ENCODE measurements around the gene MARCHF3.

Gene MARCHF3

GRCh38 chr5:127070243-127070642, 39.9 kb upstream of the MARCHF3 start:
- TF ChIP-seq CTCF (conservative IDR thresholded peaks at IDR 0.05), result no peak
- no peak for TF ChIP-seq ZFX (IDR thresholded peaks at IDR 0.05)

GRCh38 chr5:127068493-127069214, 38.3 kb upstream of the MARCHF3 start:
- H3K27ac ChIP-seq, result no peak overlapping the region
- TF ChIP-seq ZFX (IDR thresholded peaks at IDR 0.05), result no peak
- no peak for TF ChIP-seq CTCF (conservative IDR thresholded peaks at IDR 0.05)

More at GRCh38 chr5:127070243-127070642, 39.9 kb upstream of the MARCHF3 start:
- H3K27ac ChIP-seq, result no peak overlapping the region

GRCh38 chr5:127066721-127067120, 36.4 kb upstream of the MARCHF3 start:
- H3K27ac ChIP-seq, result no peak overlapping the region

GRCh38 chr5:127064253-127064840, 34.0 kb upstream of the MARCHF3 start:
- no peak for TF ChIP-seq ZFX (IDR thresholded peaks at IDR 0.05)
- TF ChIP-seq CTCF (conservative IDR thresholded peaks at IDR 0.05), result no peak
- H3K27ac ChIP-seq, result no peak overlapping the region

More at GRCh38 chr5:127066721-127067120, 36.4 kb upstream of the MARCHF3 start:
- TF ChIP-seq ZFX (IDR thresholded peaks at IDR 0.05) (no peak), CTCF (conservative IDR thresholded peaks at IDR 0.05) (no peak)

GRCh38 chr5:127063257-127063913, 33.0 kb upstream of the MARCHF3 start:
- TF ChIP-seq CTCF (conservative IDR thresholded peaks at IDR 0.05), result no peak
- no peak for TF ChIP-seq ZFX (IDR thresholded peaks at IDR 0.05)
- no peak overlapping the region for H3K27ac ChIP-seq

GRCh38 chr5:127061956-127062355, 31.6 kb upstream of the MARCHF3 start:
- H3K27ac ChIP-seq, result no peak overlapping the region
- TF ChIP-seq ZFX (IDR thresholded peaks at IDR 0.05), result no peak
- no peak for TF ChIP-seq CTCF (conservative IDR thresholded peaks at IDR 0.05)

GRCh38 chr5:127061537-127061936, 31.2 kb upstream of the MARCHF3 start:
- no peak overlapping the region for H3K27ac ChIP-seq
- no peak for TF ChIP-seq ZFX (IDR thresholded peaks at IDR 0.05)
- no peak for TF ChIP-seq CTCF (conservative IDR thresholded peaks at IDR 0.05)

Data from C4-2B (cell line).